K562 (cell line): Measurements from ENCODE around the gene ADARB2. TPM values are rescaled to one million over a fixed set of nuclear protein-coding genes. Genes with fewer than 3 reads are reported as not detected.

Source experiments
- ATAC-seq: fragments of 200-7000 bp; cut with Tn5 transposase; 3 replicates; pipeline ENCODE4 v1.9.1; 2020; ENCODE audit warnings: moderate library complexity
- BruUV-seq: library from RNA; stranded (reverse); fragments of 400-500 nt; replicated peaks from 2 replicates; lab custom pipeline; 2021; lab: Mats Ljungman, UMichigan
- CTCF ChIA-PET: fragments of 300-600 bp; formaldehyde crosslinking; extraction: SDS; loops from one replicate; lab custom pipeline; 2021; ENCODE audit warnings: low intra/inter-chr PET ratio; lab: Yijun Ruan, JAX
- POLR2A ChIA-PET: fragments of 300-600, 350-650 bp; sonication (Branson Sonifier 250); formaldehyde crosslinking; extraction: SDS; loops from one replicate; lab custom pipeline; 2021; ENCODE audit warnings: antibody characterized with exemption, inconsistent platforms; lab: Yijun Ruan, JAX
- DNase-seq, 4 experiments: peaks; one replicate each; pipeline versions ENCODE4 v3.0.0 to v3.0.0-alpha.2; 2011 to 2018; ENCODE audit warnings: low spot score in 3 of 4, mixed read lengths in 3 of 4; ENCODE audit errors: extremely low read depth in 1 of 4
- FAIRE-seq: peaks from 2 replicates; lab custom pipeline; 2011; peaks lifted over from hg19 to GRCh38; lab: Jason Lieb, UNC
- H2AFZ ChIP-seq: 2 replicates; pipeline ENCODE4 v1.6.0; 2011; ENCODE audit warnings: low read depth, low read length, control low read depth, inconsistent platforms
- H3K27ac ChIP-seq: fragments of 200-600 bp; 3 replicates; pipeline ENCODE4 v1.8.0; 2011; ENCODE audit warnings: low read depth, mild to moderate bottlenecking, control low read depth, inconsistent platforms, low read length, moderate library complexity, mixed read lengths; ENCODE audit errors: extremely low read depth
- H3K27me3 ChIP-seq, 2 experiments: fragments of 300-600 bp in 1 of 2; 2 replicates in 1 of 2; 3 replicates in 1 of 2; pipeline versions ENCODE4 v1.6.0 to v1.8.0; 2011; ENCODE audit warnings: inconsistent platforms in 2 of 2, low read length in 2 of 2, mild to moderate bottlenecking in 1 of 2, mixed read lengths in 1 of 2, moderate library complexity in 1 of 2; ENCODE audit not compliant: control insufficient read depth in 2 of 2, insufficient read depth in 2 of 2
- H3K36me3 ChIP-seq: fragments of 300-600 bp; 3 replicates; pipeline ENCODE4 v1.8.0; 2011; ENCODE audit warnings: mild to moderate bottlenecking, low read length, inconsistent platforms; ENCODE audit not compliant: control insufficient read depth, insufficient read depth
- H3K4me1 ChIP-seq, 2 experiments: fragments of 200-600 bp in 1 of 2; replicated peaks in 1 of 2; 2 replicates in 1 of 2; 3 replicates in 1 of 2; pipeline versions ENCODE4 v1.5.1 to v1.8.0; 2011; ENCODE audit warnings: inconsistent platforms in 2 of 2, low read length in 2 of 2, mild to moderate bottlenecking in 1 of 2, mixed read lengths in 1 of 2, moderate library complexity in 1 of 2; ENCODE audit not compliant: control insufficient read depth in 2 of 2, insufficient read depth in 2 of 2
- H3K4me2 ChIP-seq: 2 replicates; pipeline ENCODE4 v1.6.1; 2011; ENCODE audit warnings: low read length, control low read depth, inconsistent platforms, mixed read lengths; ENCODE audit not compliant: insufficient read depth
- H3K4me3 ChIP-seq: fragments of 200-600 bp; sonication (generic), shearing (Covaris generic); 2 replicates; pipeline ENCODE4 v1.5.1; 2016; ENCODE audit warnings: control low read depth, inconsistent platforms
- H3K79me2 ChIP-seq: fragments of 200-600 bp; 3 replicates; pipeline ENCODE4 v1.8.0; 2011; ENCODE audit warnings: low read length, inconsistent platforms; ENCODE audit not compliant: control insufficient read depth, insufficient read depth
- H3K9ac ChIP-seq, 2 experiments: 2 replicates each; pipeline versions ENCODE4 v1.6.0 to v1.6.1; 2011; ENCODE audit warnings: low read depth in 2 of 2, low read length in 2 of 2, control low read depth in 1 of 2, inconsistent platforms in 1 of 2, mild to moderate bottlenecking in 1 of 2, mixed read lengths in 1 of 2; ENCODE audit not compliant: insufficient read depth in 1 of 2
- H3K9me1 ChIP-seq: one replicate; pipeline ENCODE4 v1.6.0; 2011; ENCODE audit warnings: inconsistent platforms, mild to moderate bottlenecking, low read length, moderate library complexity; ENCODE audit not compliant: control insufficient read depth, insufficient read depth
- H3K9me3 ChIP-seq: replicated peaks from 2 replicates; pipeline ENCODE4 v1.5.1; 2011; ENCODE audit warnings: low read depth, low read length, inconsistent platforms; ENCODE audit not compliant: control insufficient read depth, insufficient read depth
- H4K20me1 ChIP-seq: replicated peaks from 2 replicates; pipeline ENCODE4 v1.6.1; 2011; ENCODE audit warnings: low read length, inconsistent platforms, mixed read lengths; ENCODE audit not compliant: control insufficient read depth, insufficient read depth
- CCNT2 ChIP-seq: IDR thresholded peaks from 2 replicates; pipeline ENCODE4 v1.6.1; 2011; ENCODE audit warnings: borderline replicate concordance, low read depth, mild to moderate bottlenecking, moderate library complexity, mixed read lengths, low read length; ENCODE audit not compliant: insufficient read length; ENCODE audit errors: extremely low read depth
- EGR1 ChIP-seq: fragments of 450-650 bp; conservative IDR thresholded peaks from 2 replicates; pipeline ENCODE4 v1.6.1; 2017; ENCODE audit warnings: mild to moderate bottlenecking
- ERF ChIP-seq: fragments of 450-650 bp; formaldehyde crosslinking; IDR thresholded peaks from 2 replicates; pipeline ENCODE4 v1.4.0; 2020; ENCODE audit warnings: mild to moderate bottlenecking, mixed read lengths
- ETS2 ChIP-seq: IDR thresholded peaks from 2 replicates; pipeline ENCODE4 v1.6.1; 2016; ENCODE audit warnings: borderline replicate concordance, missing genetic modification characterization, mild to moderate bottlenecking, moderate library complexity, missing compliant biosample characterization; ENCODE audit not compliant: poor library complexity, severe bottlenecking
- EZH2 ChIP-seq: IDR thresholded peaks from 2 replicates; pipeline ENCODE4 v1.6.1; 2012; ENCODE audit warnings: low read depth, mild to moderate bottlenecking, inconsistent platforms, low read length, borderline replicate concordance
- HDAC6 ChIP-seq: IDR thresholded peaks from 2 replicates; pipeline ENCODE4 v1.6.1; 2012; ENCODE audit warnings: low read depth, mild to moderate bottlenecking, control low read depth, inconsistent platforms, low read length, moderate library complexity
- HOXB6 ChIP-seq: fragments of 250-450 bp; sonication (Bioruptor Pico); IDR thresholded peaks from 2 replicates; pipeline ENCODE4 v1.5.1; 2022; ENCODE audit warnings: mild to moderate bottlenecking, borderline replicate concordance
- MYBL2 ChIP-seq, 2 experiments: fragments of 450-650 bp in 1 of 2; sonication (generic) in 1 of 2; formaldehyde crosslinking in 1 of 2; IDR thresholded peaks; 2 replicates each; pipeline versions ENCODE4 v1.6.1 to v1.8.1; 2017 to 2022; ENCODE audit warnings: borderline replicate concordance in 1 of 2, inconsistent platforms in 1 of 2, low read depth in 1 of 2, mild to moderate bottlenecking in 1 of 2, missing genetic modification reagents in 1 of 2, moderate library complexity in 1 of 2
- NCOA2 ChIP-seq, 2 experiments: fragments of 450-650 bp; IDR thresholded peaks; 2 replicates each; pipeline ENCODE4 v1.6.1; 2018; ENCODE audit warnings: mild to moderate bottlenecking in 2 of 2, moderate library complexity in 1 of 2; ENCODE audit not compliant: partially characterized antibody in 2 of 2
- PREB ChIP-seq: sonication (generic); formaldehyde crosslinking; IDR thresholded peaks from 2 replicates; pipeline ENCODE4 v1.8.1; 2023; ENCODE audit warnings: mild to moderate bottlenecking, missing genetic modification reagents
- RFX7 ChIP-seq: fragments of 250-450 bp; sonication (Bioruptor Pico); IDR thresholded peaks from 2 replicates; pipeline ENCODE4 v1.5.1; 2021; ENCODE audit warnings: mild to moderate bottlenecking
- TAF1 ChIP-seq: IDR thresholded peaks from 2 replicates; pipeline ENCODE4 v1.6.1; 2011; ENCODE audit warnings: mild to moderate bottlenecking, low read length, moderate library complexity; ENCODE audit not compliant: insufficient read depth, control insufficient read depth, severe bottlenecking; ENCODE audit errors: extremely low read depth
- ZC3H11A ChIP-seq: IDR thresholded peaks from 2 replicates; pipeline ENCODE4 v1.6.1; 2012; ENCODE audit warnings: low read depth, low read length, improper control_type of control experiment
- ZC3H4 ChIP-seq: sonication (generic); formaldehyde crosslinking; IDR thresholded peaks from 2 replicates; pipeline ENCODE4 v1.9.0; 2021; ENCODE audit warnings: missing genetic modification reagents, borderline replicate concordance
- ZNF175 ChIP-seq: fragments of 200-800 bp; sonication (Bioruptor generic); IDR thresholded peaks from 2 replicates; pipeline ENCODE4 v1.6.1; 2016; ENCODE audit warnings: low read depth, mild to moderate bottlenecking, missing genetic modification characterization, missing compliant biosample characterization
- ZNF41 ChIP-seq: fragments of 250-450 bp; sonication (Bioruptor Pico); conservative IDR thresholded peaks from 2 replicates; pipeline ENCODE4 v1.4.0; 2020; ENCODE audit warnings: mild to moderate bottlenecking
- ZNF431 ChIP-seq: sonication (generic); formaldehyde crosslinking; IDR thresholded peaks from 2 replicates; pipeline ENCODE4 v1.8.0; 2022; ENCODE audit warnings: mild to moderate bottlenecking, missing genetic modification reagents
- WGBS: fragments of 100-300 bp; shearing (Covaris generic); methylation state at CpG from one replicate; pipeline ENCODE4 v1.1.6; 2016; ENCODE audit warnings: low coverage, mixed read lengths; ENCODE audit not compliant: insufficient coverage; ENCODE audit errors: missing lambda C conversion rate; 5-methylcytosine and 5-hydroxymethylcytosine counted together
- in situ Hi-C: fragments of 300-500 bp; cut with MboI; formaldehyde crosslinking; loops from 4 replicates; pipeline ENCODE4 v1.15.0; 2018; ENCODE audit warnings: inconsistent platforms, mixed read lengths
- intact Hi-C: fragments of 100-400 bp; cut with micrococcal nuclease; formaldehyde crosslinking; loops from 2 replicates; pipeline ENCODE4 v1.14.2; 2022
- polyA plus RNA-seq, 8 experiments: library from polyadenylated mRNA; depleted of rRNA in 4 of 8; stranded (reverse) in 5 of 8; unstranded in 3 of 8; fragments of >200 nt; fragmentation: Nextera tagmentation in 2 of 8; fragmentation: Illumina TruSeq in 1 of 8; extraction: Ambion mirVana in 2 of 8; extraction: Trizol in 1 of 8; gene quantifications; 2 replicates each; pipeline versions ENCODE4 v1.2.1 to v1.2.3, GENCODE V29; 2011 to 2014; ENCODE audit warnings: inconsistent platforms in 1 of 8, missing spikeins in 1 of 8
- total RNA-seq, 7 experiments: library from RNA; depleted of rRNA in 6 of 7; stranded (reverse); fragments of >200 nt in 6 of 7; fragmentation: Illumina TruSeq in 2 of 7; extraction: Trizol in 2 of 7; gene quantifications; 2 replicates each; pipeline versions ENCODE4 v1.2.1 to v1.2.3, GENCODE V29; 2011 to 2021; ENCODE audit warnings: low replicate concordance in 1 of 7

Gene ADARB2
- total and polyA plus RNA-seq, 9 of the 15 experiments (the other 6 are each of a cell fraction or from before 2014, with no cell fraction given) = not detected

DNA sequence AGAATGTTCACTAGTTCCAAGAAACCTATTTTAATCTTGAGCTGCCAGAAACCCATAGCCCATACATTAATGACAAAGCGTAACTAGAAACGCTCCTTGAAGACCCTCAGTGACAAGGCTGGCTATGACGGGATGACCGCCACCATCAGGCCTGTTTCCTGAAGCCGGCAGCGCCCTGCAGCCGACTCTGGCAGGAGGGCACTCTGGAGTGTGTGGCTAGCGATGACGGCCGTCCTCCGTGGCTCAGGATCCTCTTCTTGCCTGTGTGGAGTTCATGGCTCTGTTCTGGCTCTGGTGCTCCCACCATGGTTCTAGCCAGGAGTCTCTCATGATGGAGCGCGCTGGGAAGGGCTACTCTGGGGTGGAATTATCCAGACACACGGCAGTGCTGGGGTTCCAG is 224.1 kb downstream of the ADARB2 start:
- no peak for DNase-seq
- H3K27me3 ChIP-seq = peaks cover 14 to 49% of the 10 kb centered on the region in 2 experiments; a peak in 4 of 5 replicates
- no peak overlapping the region for H3K27ac ChIP-seq
- no peaks in the 10 kb centered on the region for H3K36me3 ChIP-seq
- no peak overlapping the region for H2AFZ ChIP-seq
- ChIA-PET CTCF (no interaction called here), POLR2A (interaction anchor here (1.4 kb wide), 1 partner anchor 11 kb away, joined by 3 read pairs; no protein-coding TSS in a partner anchor)
- no peaks in the 10 kb centered on the region for H3K4me1 ChIP-seq
- no peaks in the 10 kb centered on the region for H3K9me3 ChIP-seq
- no peak for FAIRE-seq
- in situ Hi-C loops = no loop called here
- WGBS = 2% methylated on average over 14 of the region's 14 CpGs
- no peaks in the 10 kb centered on the region for H3K9me1 ChIP-seq
- TF ChIP-seq EGR1 = no peak
- no peak for TF ChIP-seq ZC3H4 (CRISPR knock-in tag)
- no peak for TF ChIP-seq ERF (CRISPR knock-in tag)
- TF ChIP-seq ETS2 (tag) = no peak
- no peak for TF ChIP-seq EZH2
- TF ChIP-seq ZNF41 (CRISPR knock-in tag) = no peak
- TF ChIP-seq PREB = no peak
- TF ChIP-seq CCNT2 = no peak
- TF ChIP-seq NCOA2 (IDR thresholded peaks at IDR 0.05; ENCODE audit: partially characterized antibody in 2 of 2) = no peak
- TF ChIP-seq ZNF175 (CRISPR knock-in tag) = no peak
- no peak for TF ChIP-seq RFX7 (CRISPR knock-in tag)
- no peak for TF ChIP-seq TAF1
- no peak for TF ChIP-seq HDAC6
- TF ChIP-seq HOXB6 (CRISPR knock-in tag) = no peak
- TF ChIP-seq ZNF431 = no peak
- TF ChIP-seq MYBL2 (IDR thresholded peaks at IDR 0.05; ENCODE audit: low read depth) = no peak
- TF ChIP-seq MYBL2 (CRISPR knock-in tag; IDR thresholded peaks at IDR 0.05; ENCODE audit: borderline replicate concordance) = no peak
- no peak for TF ChIP-seq ZC3H11A
- no TSS peak for BruUV-seq
- no peak overlapping the region for H3K9ac ChIP-seq
- no peak overlapping the region for H3K4me2 ChIP-seq
- H4K20me1 ChIP-seq = no peaks in the 10 kb centered on the region
- no peak for ATAC-seq
- intact Hi-C loops = no loop called here
- H3K4me3 ChIP-seq = no peak overlapping the region
- H3K79me2 ChIP-seq = no peaks in the 10 kb centered on the region
